ENCODE results near the gene EI24. TPM values are rescaled to one million over a fixed set of nuclear protein-coding genes. Genes with fewer than 3 reads are reported as not detected.

The EI24 gene
- total and polyA plus RNA-seq, 9 of the 15 experiments (the other 6 are each of a cell fraction or from before 2014, with no cell fraction given): 50.4 to 260 (median 168) TPM

DNA sequence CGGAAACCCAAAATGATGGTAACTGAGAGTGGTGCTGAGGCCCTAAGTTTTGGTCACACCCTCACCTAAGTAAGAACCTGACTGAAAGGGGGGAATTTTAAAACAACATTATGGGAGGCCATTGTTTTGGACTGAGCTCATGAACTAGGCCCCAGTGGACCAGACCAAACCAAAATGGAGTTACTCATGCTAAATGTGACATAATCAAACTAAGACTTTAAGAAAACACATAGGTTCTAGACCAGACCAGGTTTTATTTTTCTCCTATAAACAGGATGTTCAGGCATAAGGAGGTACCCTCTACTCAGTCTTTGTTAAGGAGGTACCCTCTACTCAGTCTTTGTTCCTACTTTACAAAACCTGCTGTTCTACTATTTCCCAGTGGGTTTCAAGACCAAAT, 7.4 kb upstream of the EI24 start (continued):
- TF ChIP-seq, protein P1, sequence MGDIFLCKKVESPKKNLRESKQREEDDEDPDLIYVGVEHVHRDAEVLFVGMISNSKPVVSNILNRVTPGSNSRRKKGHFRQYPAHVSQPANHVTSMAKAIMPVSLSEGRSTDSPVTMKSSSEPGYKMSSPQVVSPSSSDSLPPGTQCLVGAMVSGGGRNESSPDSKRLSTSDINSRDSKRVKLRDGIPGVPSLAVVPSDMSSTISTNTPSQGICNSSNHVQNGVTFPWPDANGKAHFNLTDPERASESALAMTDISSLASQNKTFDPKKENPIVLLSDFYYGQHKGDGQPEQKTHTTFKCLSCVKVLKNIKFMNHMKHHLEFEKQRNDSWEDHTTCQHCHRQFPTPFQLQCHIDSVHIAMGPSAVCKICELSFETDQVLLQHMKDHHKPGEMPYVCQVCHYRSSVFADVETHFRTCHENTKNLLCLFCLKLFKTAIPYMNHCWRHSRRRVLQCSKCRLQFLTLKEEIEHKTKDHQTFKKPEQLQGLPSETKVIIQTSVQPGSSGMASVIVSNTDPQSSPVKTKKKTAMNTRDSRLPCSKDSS (IDR thresholded peaks at IDR 0.05; ENCODE audit: low read depth, partially characterized antibody): no peak
- TF ChIP-seq, protein P2, sequence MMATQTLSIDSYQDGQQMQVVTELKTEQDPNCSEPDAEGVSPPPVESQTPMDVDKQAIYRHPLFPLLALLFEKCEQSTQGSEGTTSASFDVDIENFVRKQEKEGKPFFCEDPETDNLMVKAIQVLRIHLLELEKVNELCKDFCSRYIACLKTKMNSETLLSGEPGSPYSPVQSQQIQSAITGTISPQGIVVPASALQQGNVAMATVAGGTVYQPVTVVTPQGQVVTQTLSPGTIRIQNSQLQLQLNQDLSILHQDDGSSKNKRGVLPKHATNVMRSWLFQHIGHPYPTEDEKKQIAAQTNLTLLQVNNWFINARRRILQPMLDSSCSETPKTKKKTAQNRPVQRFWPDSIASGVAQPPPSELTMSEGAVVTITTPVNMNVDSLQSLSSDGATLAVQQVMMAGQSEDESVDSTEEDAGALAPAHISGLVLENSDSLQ (IDR thresholded peaks at IDR 0.05): no peak
- TF ChIP-seq TEAD1 (CRISPR knock-in tag; IDR thresholded peaks at IDR 0.05) (peak in 1 of 2 experiments; percentile 44; a peak in 1 of 4 replicates), SOX6 (IDR thresholded peaks at IDR 0.05) (no peak), SIN3A (IDR thresholded peaks at IDR 0.05; ENCODE audit: borderline replicate concordance in 2 of 2, control insufficient read depth in 1 of 2, low read depth in 2 of 2, low read length in 2 of 2) (no peak), ZNF133 (CRISPR knock-in tag; IDR thresholded peaks at IDR 0.05) (no peak), ZNF717 (CRISPR knock-in tag; IDR thresholded peaks at IDR 0.05) (no peak), PTRF (tag; IDR thresholded peaks at IDR 0.05) (peak; percentile 87), RBFOX2 (IDR thresholded peaks at IDR 0.05; ENCODE audit: low read depth, low read length) (no peak), ZNF408 (CRISPR knock-in tag; IDR thresholded peaks at IDR 0.05; ENCODE audit: low read depth) (no peak), BDP1 (IDR thresholded peaks at IDR 0.05; ENCODE audit: insufficient read depth, insufficient read length) (no peak), CEBPG (CRISPR knock-in tag; IDR thresholded peaks at IDR 0.05) (no peak), CEBPG (tag; conservative IDR thresholded peaks at IDR 0.05 in 1 of 2, IDR thresholded peaks at IDR 0.05 in 1 of 2) (no peak), TAF7 (tag; IDR thresholded peaks at IDR 0.05) (0 out of 2 replicates have a peak, but pooled peaks have one; percentile 38), BHLHE40 (IDR thresholded peaks at IDR 0.05; ENCODE audit: low read length) (no peak), ETV1 (tag; conservative IDR thresholded peaks at IDR 0.05; ENCODE audit: low read depth) (0 out of 2 replicates have a peak, but pooled peaks have one; percentile 12), MIER1 (IDR thresholded peaks at IDR 0.05; ENCODE audit: low read depth) (no peak)
- TF ChIP-seq, protein P3, sequence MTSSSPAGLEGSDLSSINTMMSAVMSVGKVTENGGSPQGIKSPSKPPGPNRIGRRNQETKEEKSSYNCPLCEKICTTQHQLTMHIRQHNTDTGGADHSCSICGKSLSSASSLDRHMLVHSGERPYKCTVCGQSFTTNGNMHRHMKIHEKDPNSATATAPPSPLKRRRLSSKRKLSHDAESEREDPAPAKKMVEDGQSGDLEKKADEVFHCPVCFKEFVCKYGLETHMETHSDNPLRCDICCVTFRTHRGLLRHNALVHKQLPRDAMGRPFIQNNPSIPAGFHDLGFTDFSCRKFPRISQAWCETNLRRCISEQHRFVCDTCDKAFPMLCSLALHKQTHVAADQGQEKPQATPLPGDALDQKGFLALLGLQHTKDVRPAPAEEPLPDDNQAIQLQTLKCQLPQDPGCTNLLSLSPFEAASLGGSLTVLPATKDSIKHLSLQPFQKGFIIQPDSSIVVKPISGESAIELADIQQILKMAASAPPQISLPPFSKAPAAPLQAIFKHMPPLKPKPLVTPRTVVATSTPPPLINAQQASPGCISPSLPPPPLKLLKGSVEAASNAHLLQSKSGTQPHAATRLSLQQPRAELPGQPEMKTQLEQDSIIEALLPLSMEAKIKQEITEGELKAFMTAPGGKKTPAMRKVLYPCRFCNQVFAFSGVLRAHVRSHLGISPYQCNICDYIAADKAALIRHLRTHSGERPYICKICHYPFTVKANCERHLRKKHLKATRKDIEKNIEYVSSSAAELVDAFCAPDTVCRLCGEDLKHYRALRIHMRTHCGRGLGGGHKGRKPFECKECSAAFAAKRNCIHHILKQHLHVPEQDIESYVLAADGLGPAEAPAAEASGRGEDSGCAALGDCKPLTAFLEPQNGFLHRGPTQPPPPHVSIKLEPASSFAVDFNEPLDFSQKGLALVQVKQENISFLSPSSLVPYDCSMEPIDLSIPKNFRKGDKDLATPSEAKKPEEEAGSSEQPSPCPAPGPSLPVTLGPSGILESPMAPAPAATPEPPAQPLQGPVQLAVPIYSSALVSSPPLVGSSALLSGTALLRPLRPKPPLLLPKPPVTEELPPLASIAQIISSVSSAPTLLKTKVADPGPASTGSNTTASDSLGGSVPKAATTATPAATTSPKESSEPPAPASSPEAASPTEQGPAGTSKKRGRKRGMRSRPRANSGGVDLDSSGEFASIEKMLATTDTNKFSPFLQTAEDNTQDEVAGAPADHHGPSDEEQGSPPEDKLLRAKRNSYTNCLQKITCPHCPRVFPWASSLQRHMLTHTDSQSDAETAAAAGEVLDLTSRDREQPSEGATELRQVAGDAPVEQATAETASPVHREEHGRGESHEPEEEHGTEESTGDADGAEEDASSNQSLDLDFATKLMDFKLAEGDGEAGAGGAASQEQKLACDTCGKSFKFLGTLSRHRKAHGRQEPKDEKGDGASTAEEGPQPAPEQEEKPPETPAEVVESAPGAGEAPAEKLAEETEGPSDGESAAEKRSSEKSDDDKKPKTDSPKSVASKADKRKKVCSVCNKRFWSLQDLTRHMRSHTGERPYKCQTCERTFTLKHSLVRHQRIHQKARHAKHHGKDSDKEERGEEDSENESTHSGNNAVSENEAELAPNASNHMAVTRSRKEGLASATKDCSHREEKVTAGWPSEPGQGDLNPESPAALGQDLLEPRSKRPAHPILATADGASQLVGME (CRISPR knock-in tag; IDR thresholded peaks at IDR 0.05): no peak
- TF ChIP-seq, protein P4, sequence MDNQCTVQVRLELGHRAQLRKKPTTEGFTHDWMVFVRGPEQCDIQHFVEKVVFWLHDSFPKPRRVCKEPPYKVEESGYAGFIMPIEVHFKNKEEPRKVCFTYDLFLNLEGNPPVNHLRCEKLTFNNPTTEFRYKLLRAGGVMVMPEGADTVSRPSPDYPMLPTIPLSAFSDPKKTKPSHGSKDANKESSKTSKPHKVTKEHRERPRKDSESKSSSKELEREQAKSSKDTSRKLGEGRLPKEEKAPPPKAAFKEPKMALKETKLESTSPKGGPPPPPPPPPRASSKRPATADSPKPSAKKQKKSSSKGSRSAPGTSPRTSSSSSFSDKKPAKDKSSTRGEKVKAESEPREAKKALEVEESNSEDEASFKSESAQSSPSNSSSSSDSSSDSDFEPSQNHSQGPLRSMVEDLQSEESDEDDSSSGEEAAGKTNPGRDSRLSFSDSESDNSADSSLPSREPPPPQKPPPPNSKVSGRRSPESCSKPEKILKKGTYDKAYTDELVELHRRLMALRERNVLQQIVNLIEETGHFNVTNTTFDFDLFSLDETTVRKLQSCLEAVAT (IDR thresholded peaks at IDR 0.05): no peak
